GM12864 (cell line): ENCODE data around the gene SLC16A8.

Source experiments
- DNase-seq: peaks from one replicate; pipeline ENCODE4 v3.0.0-alpha.2; 2011; ENCODE audit warnings: low read depth
- H3K4me3 ChIP-seq: 2 replicates; pipeline ENCODE4 v1.5.1; 2011; ENCODE audit warnings: mild to moderate bottlenecking, low read depth, low read length, control low read depth
- CTCF ChIP-seq: IDR thresholded peaks from 2 replicates; pipeline ENCODE4 v1.5.1; 2011; ENCODE audit warnings: low read depth, mild to moderate bottlenecking, moderate library complexity, low read length, control low read depth, inconsistent platforms; ENCODE audit errors: missing control alignments

Gene SLC16A8

GRCh38 chr22:38075105-38075825 is 8.7 kb downstream of the SLC16A8 start:
- no peak for TF ChIP-seq CTCF

GRCh38 chr22:38074181-38075104 is 9.5 kb downstream of the SLC16A8 start:
- no peak for TF ChIP-seq CTCF
- H3K4me3 ChIP-seq = no peak overlapping the region
- no peak for DNase-seq

More at GRCh38 chr22:38075105-38075825, 8.7 kb downstream of the SLC16A8 start:
- DNase-seq = no peak
- no peak overlapping the region for H3K4me3 ChIP-seq

- no peak for DNase-seq
- no peak overlapping the region for H3K4me3 ChIP-seq
- no peak for TF ChIP-seq CTCF
These were observed 10.5 kb downstream of the SLC16A8 start for GRCh38 chr22:38073150-38074130.

- DNase-seq = no peak
- TF ChIP-seq CTCF = no peak
- H3K4me3 ChIP-seq = no peak overlapping the region
These were observed 11.4 kb downstream of the SLC16A8 start for GRCh38 chr22:38072322-38073149.

GRCh38 chr22:38071421-38072321 is 12.3 kb downstream of the SLC16A8 start:
- no peak for DNase-seq
- H3K4me3 ChIP-seq = no peak overlapping the region
- TF ChIP-seq CTCF = no peak
